OCI-LY3 (cell line): ENCODE results near the gene DLK1.

ENCODE experiments used
- H2AFZ ChIP-seq: fragments of 200-600, 300-600 bp; shearing (Covaris generic); 2 replicates; pipeline ENCODE4 v1.6.0; 2014; ENCODE audit warnings: antibody characterized with exemption, low read depth, low read length
- H3K27ac ChIP-seq: fragments of 200-600, 300-600 bp; sonication (generic); 2 replicates; pipeline ENCODE4 v1.5.1; 2014; ENCODE audit warnings: mild to moderate bottlenecking, low read length, moderate library complexity, mixed read lengths
- H3K27me3 ChIP-seq: fragments of 200-600, 300-600 bp; sonication (generic); 2 replicates; pipeline ENCODE4 v1.6.1; 2014; ENCODE audit warnings: low read depth, low read length, mixed read lengths
- H3K36me3 ChIP-seq: fragments of 200-600, 300-600 bp; sonication (generic); replicated peaks from 2 replicates; pipeline ENCODE3; 2014; ENCODE audit warnings: low read depth, low read length, mixed read lengths
- H3K4me1 ChIP-seq: fragments of 300-600, 200-600 bp; sonication (generic); 2 replicates; pipeline ENCODE4 v1.6.1; 2014; ENCODE audit warnings: low read length, mixed read lengths
- H3K4me2 ChIP-seq: fragments of 200-600, 300-600 bp; sonication (generic); 2 replicates; pipeline ENCODE4 v1.6.1; 2014; ENCODE audit warnings: low read length, mixed read lengths
- H3K4me3 ChIP-seq: fragments of 300-600, 200-600 bp; sonication (generic); 2 replicates; pipeline ENCODE4 v1.5.1; 2014; ENCODE audit warnings: antibody characterized with exemption, mild to moderate bottlenecking, low read length, moderate library complexity
- H3K79me2 ChIP-seq: fragments of 300-600, 200-600 bp; shearing (Covaris generic); 2 replicates; pipeline ENCODE4 v1.6.1; 2014; ENCODE audit warnings: mild to moderate bottlenecking, low read length, mixed read lengths
- H3K9ac ChIP-seq: fragments of 300-600, 200-600 bp; shearing (Covaris generic); 2 replicates; pipeline ENCODE4 v1.6.0; 2014; ENCODE audit warnings: mild to moderate bottlenecking, low read length, moderate library complexity
- H3K9me3 ChIP-seq: fragments of 200-600, 300-600 bp; shearing (Covaris generic); 2 replicates; pipeline ENCODE4 v1.6.1; 2014; ENCODE audit warnings: low read length, mixed read lengths; ENCODE audit not compliant: insufficient read depth
- H4K20me1 ChIP-seq: fragments of 200-600, 300-600 bp; sonication (generic); 2 replicates; pipeline ENCODE4 v1.6.1; 2016; ENCODE audit warnings: low read length, mixed read lengths; ENCODE audit not compliant: insufficient read depth
- CTCF ChIP-seq: fragments of 200-600, 300-600 bp; sonication (generic); IDR thresholded peaks from 2 replicates; pipeline ENCODE4 v1.5.1; 2014; ENCODE audit warnings: antibody characterized with exemption, low read length, low read depth
- EZH2phosphoT487 ChIP-seq: fragments of 200-600 bp; shearing (Covaris generic); IDR thresholded peaks from 2 replicates; pipeline ENCODE4 v1.6.1; 2018; ENCODE audit warnings: antibody characterized with exemption, mixed run types, low read depth

DLK1 gene

GRCh38 chr14:100772607-100773165, 46.0 kb downstream of the DLK1 start:
- H3K4me1 ChIP-seq = no peaks in the 10 kb centered on the region
- no peak overlapping the region for H3K4me2 ChIP-seq
- no peaks in the 10 kb centered on the region for H4K20me1 ChIP-seq
- H2AFZ ChIP-seq = no peak overlapping the region
- H3K36me3 ChIP-seq = no peaks in the 10 kb centered on the region
- TF ChIP-seq EZH2phosphoT487 (no peak), CTCF (no peak)
- H3K9me3 ChIP-seq = no peaks in the 10 kb centered on the region
- no peak overlapping the region for H3K4me3 ChIP-seq
- no peak overlapping the region for H3K27ac ChIP-seq
- H3K9ac ChIP-seq = no peak overlapping the region
- no peaks in the 10 kb centered on the region for H3K79me2 ChIP-seq
- peaks cover 16% of the 10 kb centered on the region; the same call in 1 of the 2 replicates for H3K27me3 ChIP-seq

GRCh38 chr14:100773331-100774163, 46.9 kb downstream of the DLK1 start:
- Histone ChIP-seq H3K4me2 (no peak overlapping the region), H3K9me3 (no peaks in the 10 kb centered on the region), H3K9ac (no peak overlapping the region), H3K79me2 (no peaks in the 10 kb centered on the region), H4K20me1 (no peaks in the 10 kb centered on the region), H3K4me3 (no peak overlapping the region), H3K27ac (no peak overlapping the region), H2AFZ (no peak overlapping the region), H3K36me3 (no peaks in the 10 kb centered on the region), H3K4me1 (no peaks in the 10 kb centered on the region), H3K27me3 (peaks cover 16% of the 10 kb centered on the region; the same call in 1 of the 2 replicates)
- no peak for TF ChIP-seq CTCF
- TF ChIP-seq EZH2phosphoT487 = no peak

GRCh38 chr14:100774164-100774537, 47.5 kb downstream of the DLK1 start:
- Histone ChIP-seq H3K27ac (no peak overlapping the region), H3K36me3 (no peaks in the 10 kb centered on the region), H4K20me1 (no peaks in the 10 kb centered on the region), H2AFZ (no peak overlapping the region), H3K9ac (no peak overlapping the region), H3K9me3 (no peaks in the 10 kb centered on the region), H3K4me2 (no peak overlapping the region), H3K27me3 (peaks cover 16% of the 10 kb centered on the region; the same call in 1 of the 2 replicates), H3K4me3 (no peak overlapping the region), H3K79me2 (no peaks in the 10 kb centered on the region), H3K4me1 (no peaks in the 10 kb centered on the region)
- TF ChIP-seq EZH2phosphoT487 (no peak), CTCF (no peak)

GRCh38 chr14:100775351-100775830, 48.7 kb downstream of the DLK1 start:
- Histone ChIP-seq H3K36me3 (no peaks in the 10 kb centered on the region), H3K4me2 (no peak overlapping the region), H3K27ac (no peak overlapping the region), H3K79me2 (no peaks in the 10 kb centered on the region), H3K27me3 (peaks cover 16% of the 10 kb centered on the region; the same call in 1 of the 2 replicates), H3K9ac (no peak overlapping the region), H3K4me3 (no peak overlapping the region), H2AFZ (no peak overlapping the region), H3K4me1 (no peaks in the 10 kb centered on the region), H3K9me3 (no peaks in the 10 kb centered on the region), H4K20me1 (no peaks in the 10 kb centered on the region)
- no peak for TF ChIP-seq EZH2phosphoT487
- no peak for TF ChIP-seq CTCF
